Mucosa of rectum (tissue), 2 donors: ENCODE measurements around the gene IGFBP3.

Experiments
- H3K27ac ChIP-seq, 2 donors: one replicate each; pipeline ENCODE4 v1.7.0; 2013; ENCODE audit warnings: inconsistent platforms in 2 of 2, low read depth in 2 of 2, low read length in 2 of 2
- H3K27me3 ChIP-seq, 2 donors: one replicate each; pipeline ENCODE4 v1.7.0; 2013; ENCODE audit warnings: low read length in 2 of 2; ENCODE audit not compliant: control insufficient read depth in 2 of 2, insufficient read depth in 2 of 2
- H3K36me3 ChIP-seq, 2 donors: one replicate each; pipeline ENCODE4 v1.7.0; 2013; ENCODE audit warnings: low read length in 2 of 2; ENCODE audit not compliant: control insufficient read depth in 2 of 2, insufficient read depth in 2 of 2
- H3K4me1 ChIP-seq, 2 donors: one replicate each; pipeline ENCODE4 v1.7.0; 2013; ENCODE audit warnings: low read length in 2 of 2, mild to moderate bottlenecking in 1 of 2; ENCODE audit not compliant: control insufficient read depth in 2 of 2, insufficient read depth in 2 of 2
- H3K4me3 ChIP-seq, 2 donors: one replicate each; pipeline ENCODE4 v1.7.0; 2013; ENCODE audit warnings: low read length in 2 of 2
- H3K9ac ChIP-seq, 2 donors: one replicate each; pipeline ENCODE4 v1.7.0; 2013; ENCODE audit warnings: low read length in 2 of 2, low read depth in 1 of 2, mild to moderate bottlenecking in 1 of 2
- H3K9me3 ChIP-seq, 2 donors: one replicate each; pipeline ENCODE4 v1.7.0; 2013; ENCODE audit warnings: low read length in 2 of 2; ENCODE audit not compliant: control insufficient read depth in 2 of 2
- donor health status: healthy.
- donor health status: Normal muscosa, but diverticular disease.

The IGFBP3 gene

GRCh38 chr7:45893996-45894664 is 26.9 kb downstream of the IGFBP3 start:
- no peaks in the 10 kb centered on the region for H3K4me1 ChIP-seq
- no peaks in the 10 kb centered on the region for H3K36me3 ChIP-seq
- H3K4me3 ChIP-seq = no peak overlapping the region
- H3K9ac ChIP-seq = no peak overlapping the region
- no peaks in the 10 kb centered on the region for H3K9me3 ChIP-seq
- H3K27ac ChIP-seq = no peak overlapping the region
- peaks cover 10% of the 10 kb centered on the region in 2 donors for H3K27me3 ChIP-seq

DNA sequence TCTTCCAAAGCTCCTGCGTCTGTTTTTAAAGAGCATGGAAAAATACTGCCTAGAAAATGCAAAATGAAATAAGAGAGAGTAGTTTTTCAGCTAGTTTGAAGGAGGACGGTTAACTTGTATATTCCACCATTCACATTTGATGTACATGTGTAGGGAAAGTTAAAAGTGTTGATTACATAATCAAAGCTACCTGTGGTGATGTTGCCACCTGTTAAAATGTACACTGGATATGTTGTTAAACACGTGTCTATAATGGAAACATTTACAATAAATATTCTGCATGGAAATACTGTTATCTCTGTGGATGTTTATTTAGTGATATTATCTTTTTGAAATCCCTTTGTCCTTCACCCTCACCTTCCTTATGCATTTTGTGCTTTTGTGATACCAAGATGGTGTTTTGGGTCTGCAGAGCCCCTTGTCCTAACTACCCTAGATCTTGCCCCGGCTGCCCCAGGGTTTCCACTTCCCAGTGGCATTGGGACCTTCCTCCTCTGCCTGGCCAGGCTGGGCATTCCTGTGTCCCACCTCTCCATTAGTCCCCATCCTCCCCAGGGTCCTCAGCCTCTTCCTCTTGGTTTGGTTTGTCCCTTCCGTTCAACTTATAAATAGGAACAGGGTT is 27.6 kb downstream of the IGFBP3 start:
- Histone ChIP-seq H3K36me3 (no peaks in the 10 kb centered on the region), H3K4me3 (no peak overlapping the region), H3K9me3 (no peaks in the 10 kb centered on the region), H3K9ac (no peak overlapping the region), H3K4me1 (no peaks in the 10 kb centered on the region), H3K27ac (no peak overlapping the region), H3K27me3 (peaks cover 12 to 15% of the 10 kb centered on the region in 2 donors)

- no peaks in the 10 kb centered on the region for H3K36me3 ChIP-seq
- no peak overlapping the region for H3K27ac ChIP-seq
- H3K9me3 ChIP-seq = no peaks in the 10 kb centered on the region
- H3K4me1 ChIP-seq = no peaks in the 10 kb centered on the region
- H3K4me3 ChIP-seq = no peak overlapping the region
- H3K27me3 ChIP-seq = peaks cover 17 to 21% of the 10 kb centered on the region in 2 donors
- H3K9ac ChIP-seq = no peak overlapping the region
Observed at GRCh38 chr7:45892407-45893035, 28.6 kb downstream of the IGFBP3 start.

GRCh38 chr7:45891462-45892402 is 29.3 kb downstream of the IGFBP3 start:
- no peak overlapping the region for H3K9ac ChIP-seq
- no peaks in the 10 kb centered on the region for H3K9me3 ChIP-seq
- no peak overlapping the region for H3K27ac ChIP-seq
- H3K36me3 ChIP-seq = no peaks in the 10 kb centered on the region
- H3K27me3 ChIP-seq = peaks cover 19 to 29% of the 10 kb centered on the region in 2 donors
- no peak overlapping the region for H3K4me3 ChIP-seq
- no peaks in the 10 kb centered on the region for H3K4me1 ChIP-seq

GRCh38 chr7:45890902-45891461 is 30.1 kb downstream of the IGFBP3 start:
- Histone ChIP-seq H3K9ac (no peak overlapping the region), H3K27me3 (peaks cover 23 to 30% of the 10 kb centered on the region in 2 donors), H3K9me3 (no peaks in the 10 kb centered on the region), H3K4me1 (no peaks in the 10 kb centered on the region), H3K27ac (no peak overlapping the region), H3K36me3 (no peaks in the 10 kb centered on the region), H3K4me3 (no peak overlapping the region)

DNA sequence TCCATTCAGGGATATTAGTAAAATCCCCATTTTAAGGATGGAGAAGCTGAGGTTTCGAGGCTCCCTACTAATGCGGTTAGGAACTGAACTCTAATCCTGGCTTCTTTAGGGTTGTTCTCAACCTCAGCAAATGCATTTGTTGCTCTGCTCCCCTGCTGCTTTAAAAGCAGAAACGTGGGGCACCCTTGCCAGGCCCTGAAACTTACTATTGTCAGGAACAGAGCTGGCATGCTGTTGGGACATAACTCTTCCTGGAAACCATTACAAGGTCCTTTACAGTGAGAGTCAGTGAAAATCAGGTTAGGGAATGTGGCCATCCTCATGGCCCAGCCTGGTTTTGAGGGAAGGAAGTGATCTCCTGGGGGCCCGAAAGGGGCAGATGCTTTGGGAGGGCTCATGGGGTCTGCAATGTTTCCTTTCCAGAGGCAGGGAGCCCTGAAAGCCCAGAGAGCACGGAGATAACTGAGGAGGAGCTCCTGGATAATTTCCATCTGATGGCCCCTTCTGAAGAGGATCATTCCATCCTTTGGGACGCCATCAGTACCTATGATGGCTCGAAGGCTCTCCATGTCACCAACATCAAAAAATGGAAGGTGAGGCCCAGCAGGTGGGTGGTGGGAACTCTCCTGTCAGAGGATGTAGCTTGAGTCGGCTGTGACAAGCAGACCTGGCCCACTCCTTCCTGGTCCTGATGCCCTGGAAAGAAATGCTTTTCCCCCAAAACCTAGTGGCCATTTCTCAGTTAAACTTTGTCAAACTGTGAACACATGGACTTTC is 30.8 kb downstream of the IGFBP3 start:
- H3K4me1 ChIP-seq = no peaks in the 10 kb centered on the region
- H3K9ac ChIP-seq = no peak overlapping the region
- H3K27me3 ChIP-seq = peaks cover 23 to 29% of the 10 kb centered on the region in 2 donors
- H3K4me3 ChIP-seq = no peak overlapping the region
- no peaks in the 10 kb centered on the region for H3K36me3 ChIP-seq
- H3K9me3 ChIP-seq = no peaks in the 10 kb centered on the region
- no peak overlapping the region for H3K27ac ChIP-seq

DNA sequence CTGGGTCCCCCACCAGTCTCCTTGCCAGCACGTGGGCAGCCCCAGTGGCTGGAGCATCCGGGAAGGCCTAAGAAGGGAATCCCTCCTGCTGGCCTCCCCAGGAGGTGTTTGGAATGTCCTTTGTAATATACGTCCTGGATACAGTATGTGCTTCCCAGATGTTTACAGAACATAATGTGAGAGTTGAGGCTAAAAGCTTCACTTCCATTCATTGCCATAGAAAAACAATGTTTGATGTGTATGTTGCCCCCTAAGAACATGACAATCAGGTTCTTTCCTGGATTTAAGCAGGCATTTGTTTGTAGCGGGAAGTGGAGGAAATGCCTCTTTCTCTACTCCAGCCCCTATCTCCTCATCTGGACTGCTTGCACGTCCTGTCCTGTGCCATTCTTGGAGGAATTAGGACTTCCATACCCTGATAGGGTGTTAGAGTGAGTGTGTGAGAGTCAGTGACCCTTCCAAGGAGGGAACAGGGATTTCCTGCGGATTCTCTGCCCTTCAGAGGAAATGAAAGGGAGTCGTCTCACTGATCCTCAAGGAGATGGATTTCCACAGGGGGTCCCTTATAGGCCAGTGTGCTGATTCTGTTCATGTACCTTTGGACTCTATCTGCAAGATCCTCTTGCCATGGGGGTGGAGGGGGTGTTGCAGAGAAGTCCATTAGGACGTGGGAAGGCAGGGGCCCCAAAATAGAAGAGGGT is 31.6 kb downstream of the IGFBP3 start:
- Histone ChIP-seq H3K27ac (no peak overlapping the region), H3K9me3 (no peaks in the 10 kb centered on the region), H3K4me3 (no peak overlapping the region), H3K4me1 (no peaks in the 10 kb centered on the region), H3K36me3 (no peaks in the 10 kb centered on the region), H3K27me3 (peaks cover 23 to 26% of the 10 kb centered on the region in 2 donors), H3K9ac (no peak overlapping the region)

DNA sequence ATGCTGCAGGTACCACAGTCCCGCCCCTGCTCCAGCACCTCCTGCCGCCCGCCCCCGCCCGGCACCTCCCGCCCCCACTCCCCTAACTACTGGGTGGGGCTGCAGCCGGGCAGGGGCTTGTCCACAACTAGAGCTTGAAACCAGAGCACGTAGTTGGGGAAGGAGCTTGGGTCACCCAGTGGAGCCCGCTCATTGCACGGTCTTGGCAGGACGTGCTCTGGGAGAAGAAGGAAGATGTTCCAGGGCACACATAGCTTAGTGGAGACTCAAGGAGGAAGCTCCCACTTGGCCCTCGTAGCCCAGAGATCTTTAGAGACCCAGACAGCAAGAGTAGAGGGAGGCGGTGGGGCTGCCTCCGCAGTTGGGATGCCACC is 32.1 kb downstream of the IGFBP3 start:
- H3K4me3 ChIP-seq = no peak overlapping the region
- no peak overlapping the region for H3K27ac ChIP-seq
- no peaks in the 10 kb centered on the region for H3K9me3 ChIP-seq
- H3K27me3 ChIP-seq = peaks cover 23 to 26% of the 10 kb centered on the region in 2 donors
- H3K4me1 ChIP-seq = no peaks in the 10 kb centered on the region
- H3K9ac ChIP-seq = no peak overlapping the region
- H3K36me3 ChIP-seq = no peaks in the 10 kb centered on the region
